ENCODE results near the gene SKP1. TPM values are rescaled to one million over a fixed set of nuclear protein-coding genes. Genes with fewer than 3 reads are reported as not detected.
A peak's percentile ranks its signal among the peaks of the same experiment; 100 is the strongest.

Gene SKP1
- polyA plus RNA-seq, 5 donors = 538 to 706 (median 552) TPM

DNA sequence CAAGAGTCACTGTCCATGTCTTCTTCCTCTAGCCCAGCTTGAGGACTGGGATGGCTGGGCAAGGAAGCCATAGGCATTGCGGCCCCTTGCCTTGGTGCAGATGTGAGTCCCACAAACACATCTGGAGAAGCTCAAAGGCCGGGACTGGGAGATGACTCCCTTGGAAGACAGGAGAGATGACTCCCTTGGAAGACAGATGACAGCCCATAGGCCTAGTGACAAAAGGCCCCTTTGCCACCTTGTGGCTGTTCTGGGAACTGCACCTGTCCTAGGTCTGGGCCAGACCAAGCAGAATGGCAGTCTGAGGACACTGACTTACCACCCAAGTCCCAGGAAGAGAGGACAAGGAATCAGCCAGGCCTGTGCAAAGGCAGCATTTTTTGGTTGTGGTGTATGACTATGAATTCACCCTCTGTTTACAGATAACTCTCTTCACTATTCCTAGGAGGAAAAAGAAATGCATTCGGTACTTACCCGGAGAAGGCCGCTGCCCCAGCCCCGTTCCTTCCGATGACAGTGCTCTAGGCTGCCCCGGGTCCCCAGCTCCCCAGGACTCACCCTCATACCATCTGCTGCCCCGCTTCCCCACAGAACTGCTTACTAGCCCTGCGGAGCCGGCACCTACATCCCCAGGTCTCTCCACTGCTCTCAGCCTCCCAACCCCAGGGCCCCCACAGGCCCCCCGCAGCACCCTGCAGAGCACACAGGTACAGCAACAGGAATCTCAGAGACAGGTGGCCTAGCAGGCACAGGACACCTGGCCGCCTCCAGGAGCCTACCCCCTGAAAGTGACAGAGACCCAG lies 30.8 kb downstream of the SKP1 start:
- DNase-seq = peak; percentile 40 to 57

DNA sequence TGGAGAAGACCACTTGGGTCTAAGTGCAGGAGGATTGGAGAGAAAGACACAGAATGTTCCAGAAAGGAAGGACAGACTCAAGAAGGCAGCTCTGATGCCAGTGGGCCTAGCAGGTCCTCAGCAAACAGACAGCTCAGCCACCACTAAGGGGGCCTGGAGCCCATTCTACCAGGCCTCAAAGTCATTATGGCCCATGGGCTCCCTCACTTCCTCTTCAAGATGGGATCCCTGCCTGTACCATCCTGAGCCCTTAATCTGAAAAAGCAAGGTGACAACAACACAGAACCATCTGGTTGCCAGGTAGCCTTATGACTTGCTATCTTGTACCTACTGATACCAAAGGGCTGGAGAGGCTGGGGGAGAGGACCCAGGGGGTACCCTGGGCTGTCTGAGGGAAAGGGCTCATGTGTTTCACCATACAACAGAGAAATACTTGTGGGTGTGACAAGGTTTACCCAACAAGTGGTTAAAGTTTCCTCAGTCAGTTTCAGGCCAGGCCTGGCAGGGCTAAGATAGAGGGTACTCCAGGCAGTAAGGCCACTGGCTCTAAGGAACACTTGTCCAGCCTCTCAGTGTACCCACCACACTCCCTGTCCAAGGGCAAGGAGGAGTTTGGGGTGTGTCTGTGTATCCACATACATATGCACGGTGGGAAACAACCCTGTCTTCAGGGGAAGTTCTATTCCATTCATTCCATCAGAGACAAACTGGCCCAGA lies 31.6 kb downstream of the SKP1 start:
- DNase-seq = no peak

DNA sequence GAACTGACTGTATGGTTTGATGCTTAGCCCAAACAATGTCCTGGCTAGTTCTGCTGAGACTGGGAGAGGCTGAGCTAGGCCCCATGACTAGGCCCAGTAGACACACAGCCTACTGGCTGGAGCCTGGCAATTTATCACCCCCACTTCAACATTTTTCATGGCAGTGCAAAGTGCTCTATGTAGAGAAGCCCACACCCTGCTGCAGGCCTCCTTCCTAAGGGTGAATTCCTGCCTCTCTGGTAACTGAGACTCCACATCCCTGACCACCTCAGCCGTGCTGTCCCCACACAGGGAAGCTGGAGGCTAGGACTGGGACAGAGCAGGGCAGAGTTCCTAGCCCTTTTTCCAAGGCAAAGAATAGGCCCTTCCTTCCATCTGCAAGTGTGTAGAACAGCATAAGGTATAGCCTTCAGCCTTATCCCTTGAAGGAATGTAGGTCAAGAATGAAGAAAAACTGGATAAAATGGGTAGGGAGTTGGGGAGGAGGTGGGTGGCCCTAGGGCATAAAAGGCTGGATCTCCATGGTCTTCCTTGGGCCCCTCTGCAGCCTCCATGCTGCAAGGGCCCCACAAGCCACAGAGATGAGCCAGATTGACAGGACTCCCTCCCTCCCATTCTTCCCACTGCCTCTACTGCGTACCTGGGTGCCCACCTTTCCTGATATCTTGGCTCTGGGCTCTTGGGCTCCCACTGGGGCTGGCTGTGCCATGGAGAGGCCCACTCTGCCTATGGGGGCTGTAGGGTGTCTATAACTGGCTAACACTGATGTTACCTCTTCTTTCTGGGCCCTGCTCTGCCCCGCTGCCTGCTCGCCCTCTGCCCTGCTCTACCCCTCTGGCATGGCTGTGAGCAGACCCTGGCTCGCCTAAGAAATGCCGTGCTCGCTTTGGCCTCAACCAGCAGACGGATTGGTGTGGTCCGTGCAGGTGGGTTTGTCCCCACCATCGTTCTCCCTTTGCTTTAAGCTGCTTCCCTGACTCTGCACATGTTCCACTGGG lies 32.5 kb downstream of the SKP1 start:
- no peak for DNase-seq

DNA sequence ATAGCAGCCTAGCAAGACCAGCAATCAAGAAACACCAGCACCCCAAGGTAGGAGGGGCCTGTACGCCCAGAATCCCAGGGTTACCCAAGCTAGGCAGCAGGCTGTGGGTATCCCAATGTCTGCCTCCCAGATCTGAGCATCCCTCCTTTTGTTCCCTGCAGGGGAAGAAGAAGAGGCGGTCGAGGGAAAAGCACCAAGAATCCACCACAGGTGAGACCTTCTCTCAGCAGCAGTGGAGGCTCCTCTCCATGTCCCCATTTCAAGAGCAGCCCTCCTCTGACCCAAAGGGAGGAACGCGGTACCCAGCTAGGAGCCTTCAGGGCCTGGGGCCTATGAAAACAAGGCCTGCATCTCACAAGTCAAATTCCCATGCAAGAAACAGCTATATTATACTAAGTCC lies 33.3 kb downstream of the SKP1 start:
- no peak for DNase-seq

DNA sequence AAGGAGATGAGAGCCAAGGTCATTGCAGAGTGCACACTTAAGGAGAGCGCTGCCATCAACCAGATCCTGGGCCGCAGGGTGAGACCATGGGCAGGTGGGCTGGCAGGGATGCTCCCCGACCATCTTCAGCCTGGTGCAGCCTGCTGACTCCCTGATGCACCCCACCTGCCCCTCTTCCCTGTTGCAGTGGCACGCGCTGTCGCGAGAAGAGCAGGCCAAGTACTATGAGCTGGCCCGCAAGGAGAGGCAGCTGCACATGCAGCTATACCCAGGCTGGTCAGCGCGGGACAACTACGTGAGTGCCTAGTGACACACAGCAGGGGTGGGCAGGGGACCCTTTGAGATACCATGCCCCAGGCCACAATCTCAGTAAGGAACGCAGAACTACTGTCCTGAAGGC lies 33.9 kb downstream of the SKP1 start:
- DNase-seq = no peak

DNA sequence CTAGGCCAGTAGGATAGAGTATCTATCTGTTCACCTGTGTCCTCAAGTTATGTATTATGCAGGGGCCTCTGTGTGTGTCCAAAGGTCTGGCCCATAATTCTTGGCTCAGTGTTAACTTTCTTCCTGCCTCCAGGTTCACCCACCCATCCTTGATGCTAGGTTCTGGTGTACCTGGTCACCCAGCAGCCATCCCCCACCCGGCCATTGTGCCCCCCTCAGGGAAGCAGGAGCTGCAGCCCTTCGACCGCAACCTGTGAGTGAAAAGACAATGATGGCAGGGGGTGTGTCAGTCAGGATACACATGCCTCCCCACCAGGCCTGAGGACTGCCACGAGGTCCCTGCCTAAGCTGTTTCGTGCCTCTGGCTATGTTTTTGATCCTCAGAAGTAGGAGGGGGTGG lies 34.7 kb downstream of the SKP1 start:
- DNase-seq = no peak

DNA sequence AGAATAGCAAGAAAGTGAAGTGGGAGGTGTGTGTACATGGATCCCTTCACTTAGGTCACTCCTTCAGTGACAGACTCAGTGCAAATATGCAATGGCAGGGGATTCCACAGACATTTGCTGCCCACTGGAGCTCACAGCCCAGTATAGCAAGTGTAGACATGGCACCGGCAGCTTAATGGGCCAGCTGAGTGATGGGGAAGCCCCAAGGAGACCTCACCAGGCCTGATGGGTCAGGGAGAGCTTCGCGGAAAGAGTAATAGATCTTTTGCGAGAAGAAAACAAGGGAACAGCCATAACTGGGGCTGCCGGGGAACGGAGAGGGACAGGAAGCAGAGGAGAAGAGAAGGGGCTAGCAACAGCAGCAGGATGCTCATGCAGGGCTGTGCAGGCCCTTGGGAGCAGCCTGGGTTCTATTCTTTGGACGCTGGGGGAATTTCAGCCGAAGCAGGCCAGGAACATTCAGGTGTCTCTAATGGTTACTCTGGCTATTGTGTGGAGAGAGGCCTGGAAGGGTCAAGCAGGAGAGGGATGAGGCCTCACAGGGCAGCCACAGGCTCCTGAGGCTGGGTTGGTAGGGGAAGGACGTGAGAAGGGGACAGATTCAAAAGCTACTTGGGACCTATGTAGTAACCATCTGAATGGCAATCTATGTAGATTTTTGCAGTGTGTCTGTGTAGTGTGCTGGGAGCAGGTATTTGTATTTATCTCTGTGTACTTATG lies 35.3 kb downstream of the SKP1 start:
- DNase-seq = no peak

DNA sequence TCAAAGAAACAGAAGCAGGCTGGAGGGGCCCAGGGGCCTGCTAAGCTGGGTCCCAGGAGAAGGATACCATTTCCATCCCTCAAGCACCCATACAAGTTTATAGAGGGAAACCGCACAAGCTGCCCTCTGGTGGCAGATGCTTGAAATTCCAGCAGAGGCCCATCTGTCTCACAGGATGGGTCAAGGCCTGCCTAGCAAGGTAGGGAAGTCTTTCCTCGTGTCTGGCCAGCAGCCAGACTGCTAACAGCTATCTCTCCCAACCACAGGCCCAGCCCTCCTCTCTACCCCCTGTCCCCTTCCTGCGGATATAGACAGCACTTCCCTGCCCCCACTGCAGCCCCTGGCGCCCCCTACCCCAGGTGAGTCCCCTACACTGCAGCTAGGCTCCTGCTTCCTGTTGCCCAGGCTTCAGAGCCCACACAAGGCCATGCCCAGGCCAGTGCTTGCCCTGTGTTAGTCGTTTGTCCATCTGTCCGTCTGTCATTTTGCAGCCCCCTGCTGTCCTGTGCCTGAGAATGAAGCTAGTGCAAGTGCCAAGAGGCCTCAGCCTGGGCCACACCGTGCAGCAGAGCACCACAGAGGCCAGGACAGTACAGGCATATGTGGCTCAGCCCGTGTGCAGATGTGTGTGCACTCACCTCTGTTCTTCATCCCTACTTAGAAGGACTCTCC lies 36.1 kb downstream of the SKP1 start:
- DNase-seq = no peak

DNA sequence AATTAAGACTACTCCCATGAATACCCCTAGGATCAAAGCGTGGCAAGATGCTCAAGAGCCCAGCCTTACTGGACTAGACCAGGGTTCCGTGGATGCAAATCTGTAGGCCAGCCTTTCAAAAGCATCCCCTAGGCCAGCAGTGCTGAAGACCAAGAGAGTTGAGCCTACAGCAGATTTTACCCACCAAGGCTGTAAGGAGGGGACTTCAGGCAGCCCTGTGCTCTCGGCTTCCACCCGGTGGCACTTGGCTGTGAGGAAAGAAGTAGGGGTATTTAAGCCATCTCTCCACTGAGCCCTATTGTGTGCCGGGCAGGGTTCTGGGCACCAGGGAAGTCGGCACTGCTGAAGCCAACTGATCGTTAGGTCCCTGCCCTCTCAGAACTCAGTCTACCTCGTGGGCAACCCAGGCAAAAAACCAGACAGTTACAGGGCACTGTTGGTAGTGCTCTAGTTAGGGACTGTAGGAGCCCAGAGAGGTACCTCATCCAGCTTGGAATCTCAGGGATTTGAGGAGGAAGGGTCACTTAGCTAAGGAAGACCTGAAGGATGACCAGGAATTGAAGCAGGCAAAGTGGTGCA lies 36.8 kb downstream of the SKP1 start:
- DNase-seq = no peak

DNA sequence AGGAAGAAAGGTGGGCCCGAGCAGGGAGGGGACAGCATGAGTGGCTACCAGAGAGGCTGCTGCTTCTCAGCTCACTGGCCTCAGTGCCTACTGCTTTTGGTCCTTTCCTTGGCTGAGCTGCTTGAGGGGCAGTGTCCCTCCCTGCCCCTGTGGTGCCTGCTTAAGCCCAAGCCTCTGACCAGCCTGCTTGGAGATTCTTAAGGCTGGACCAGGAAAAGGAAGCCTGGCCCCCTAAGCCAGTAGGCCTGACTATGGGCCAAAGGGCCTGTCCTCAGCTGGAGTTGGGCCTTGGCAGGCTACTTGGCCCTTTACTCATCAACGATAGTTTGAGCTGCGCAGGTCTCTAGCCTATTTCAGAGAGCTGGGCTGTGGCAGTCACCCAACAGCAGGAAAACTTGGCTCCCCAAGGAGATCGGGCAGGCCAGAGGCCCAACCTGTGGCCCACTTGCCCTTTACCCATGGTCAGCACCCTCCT lies 37.3 kb downstream of the SKP1 start:
- DNase-seq = no peak

DNA sequence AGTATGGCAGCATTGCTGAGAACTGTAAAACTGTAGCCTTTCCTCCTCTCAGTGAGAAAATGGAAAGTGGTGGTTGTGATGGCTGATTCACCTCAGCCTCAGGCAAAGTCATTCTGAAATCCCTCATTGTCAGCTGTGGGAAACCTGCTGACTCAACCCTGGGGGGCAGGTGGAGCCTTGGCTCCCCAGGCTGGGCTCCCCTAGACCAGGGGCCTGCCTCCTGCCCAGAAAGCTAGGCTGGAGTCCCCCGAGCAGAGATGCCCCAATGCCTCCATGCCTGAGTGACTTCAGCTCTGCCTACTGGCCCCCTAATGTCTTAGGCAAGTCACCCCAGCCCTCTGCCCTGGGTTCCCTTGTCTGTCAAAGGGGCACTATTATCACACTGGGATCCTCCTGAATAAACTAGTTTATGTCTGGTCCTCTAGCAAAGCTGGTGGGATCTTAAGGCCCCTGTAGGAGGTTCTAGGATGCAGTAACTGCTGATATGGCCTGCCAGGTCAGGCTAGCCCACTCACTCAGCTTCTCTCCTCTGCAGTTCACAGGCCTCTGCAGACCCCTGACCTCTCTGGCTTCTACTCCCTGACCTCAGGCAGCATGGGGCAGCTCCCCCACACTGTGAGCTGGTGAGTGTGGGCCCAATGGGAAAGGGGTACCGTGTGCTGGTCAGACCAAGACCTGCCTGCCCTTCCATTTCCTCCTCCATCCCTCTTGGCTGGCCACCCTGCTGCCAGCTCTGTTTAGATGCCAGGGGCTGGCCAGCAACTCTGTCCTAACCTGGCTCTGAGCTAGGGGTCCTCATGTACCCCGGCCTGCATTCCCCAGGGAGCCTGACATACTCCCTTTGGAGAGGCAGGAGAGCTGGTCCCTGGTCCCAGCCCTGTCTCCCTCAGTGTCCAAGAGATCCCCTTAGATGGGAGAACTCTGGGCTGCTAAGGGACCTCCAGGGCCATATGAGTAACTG lies 38.1 kb downstream of the SKP1 start:
- DNase-seq = no peak

DNA sequence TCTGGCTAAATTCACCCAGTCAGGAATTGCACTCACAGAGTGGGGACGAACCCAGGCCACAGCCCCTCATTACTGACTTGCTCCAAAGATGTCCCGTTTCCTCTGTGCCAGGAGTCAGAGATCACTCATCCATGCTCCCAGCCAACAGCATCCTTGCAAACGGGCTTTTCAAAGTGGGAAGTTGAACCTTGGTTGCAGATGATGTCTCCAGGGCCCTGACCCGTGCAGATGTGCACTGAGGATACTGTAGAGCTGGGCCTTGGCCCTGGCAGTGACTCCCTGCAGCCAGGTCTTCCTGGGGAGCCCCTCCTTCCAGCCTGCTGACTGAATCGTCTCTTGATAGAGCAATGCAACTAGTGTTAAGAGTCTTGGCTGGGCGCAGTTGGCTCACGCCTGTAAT lies 40.0 kb downstream of the SKP1 start:
- no peak for DNase-seq

DNA sequence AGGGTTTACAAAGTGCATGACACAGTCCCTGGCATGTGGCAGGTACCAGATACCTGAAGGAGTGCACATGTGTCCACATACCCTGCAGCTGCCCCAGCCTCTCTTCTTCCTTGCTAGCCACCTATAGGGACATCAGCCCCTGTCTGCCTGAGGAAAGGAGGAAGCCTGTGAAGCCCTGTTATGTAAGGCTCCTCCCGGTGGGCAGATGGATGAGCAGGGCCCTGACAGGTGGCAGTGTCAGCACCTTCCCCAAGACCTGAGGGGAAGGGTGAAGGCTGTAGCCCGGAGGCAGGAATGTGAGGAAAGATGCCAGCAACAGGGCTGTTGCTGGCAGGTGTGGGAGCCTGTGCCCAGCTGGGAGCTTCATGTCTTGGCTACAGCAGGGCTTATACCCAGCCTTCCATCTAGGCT lies 40.5 kb downstream of the SKP1 start:
- no peak for DNase-seq

DNA sequence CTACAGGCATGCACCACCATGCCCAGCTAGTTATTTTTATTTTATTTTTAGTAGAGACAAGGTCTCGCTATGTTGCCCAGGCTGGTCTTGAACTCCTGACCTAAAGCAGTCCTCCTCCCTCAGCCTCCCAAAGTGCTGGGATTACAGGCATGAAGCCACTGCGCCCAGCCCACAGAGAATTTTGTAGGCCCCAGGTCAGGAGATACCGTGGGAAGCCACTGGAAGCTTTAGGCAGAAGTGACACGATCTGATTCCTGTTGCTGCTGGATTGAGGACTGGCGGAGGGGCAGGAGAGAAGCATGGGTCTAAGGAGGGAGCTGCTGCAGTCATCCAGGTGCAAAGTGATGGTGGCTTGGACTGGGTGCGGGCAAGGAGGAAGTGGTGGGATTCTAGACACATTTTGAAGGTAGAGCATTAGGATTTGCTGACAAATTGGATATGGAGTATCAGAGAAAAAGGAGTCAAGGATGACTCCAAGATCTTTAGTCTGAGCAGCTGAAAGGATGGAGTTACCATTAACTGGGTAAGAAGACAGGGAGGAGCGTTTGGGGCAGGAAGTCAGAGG lies 41.6 kb downstream of the SKP1 start:
- DNase-seq = no peak

DNA sequence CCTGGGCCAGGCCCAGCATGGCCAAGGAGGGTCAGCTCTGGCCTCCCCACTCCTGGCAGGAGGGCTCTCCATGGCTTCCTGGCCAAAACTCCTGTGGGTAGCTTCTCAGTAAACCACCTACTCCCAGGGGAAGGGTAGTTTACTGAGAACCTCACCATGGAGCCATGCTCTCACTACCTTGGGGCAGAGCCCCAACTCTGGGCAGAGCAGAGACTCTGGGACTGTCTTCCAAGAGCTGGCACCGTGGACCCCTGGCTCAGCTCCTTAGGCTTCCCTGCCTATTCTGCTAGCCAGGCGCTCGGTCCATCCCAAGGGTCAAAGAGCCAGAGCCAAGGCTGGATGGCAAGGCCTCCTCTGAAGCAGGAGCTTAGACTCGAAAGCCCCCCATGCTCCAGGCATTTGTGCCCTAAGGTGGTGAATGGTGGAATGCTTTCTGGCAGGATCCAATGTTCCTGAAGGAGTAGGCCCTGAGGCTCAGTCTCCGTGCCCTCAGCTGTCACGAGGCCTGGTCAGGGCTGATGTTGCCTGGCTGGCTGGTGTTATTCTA lies 42.7 kb downstream of the SKP1 start:
- no peak for DNase-seq

DNA sequence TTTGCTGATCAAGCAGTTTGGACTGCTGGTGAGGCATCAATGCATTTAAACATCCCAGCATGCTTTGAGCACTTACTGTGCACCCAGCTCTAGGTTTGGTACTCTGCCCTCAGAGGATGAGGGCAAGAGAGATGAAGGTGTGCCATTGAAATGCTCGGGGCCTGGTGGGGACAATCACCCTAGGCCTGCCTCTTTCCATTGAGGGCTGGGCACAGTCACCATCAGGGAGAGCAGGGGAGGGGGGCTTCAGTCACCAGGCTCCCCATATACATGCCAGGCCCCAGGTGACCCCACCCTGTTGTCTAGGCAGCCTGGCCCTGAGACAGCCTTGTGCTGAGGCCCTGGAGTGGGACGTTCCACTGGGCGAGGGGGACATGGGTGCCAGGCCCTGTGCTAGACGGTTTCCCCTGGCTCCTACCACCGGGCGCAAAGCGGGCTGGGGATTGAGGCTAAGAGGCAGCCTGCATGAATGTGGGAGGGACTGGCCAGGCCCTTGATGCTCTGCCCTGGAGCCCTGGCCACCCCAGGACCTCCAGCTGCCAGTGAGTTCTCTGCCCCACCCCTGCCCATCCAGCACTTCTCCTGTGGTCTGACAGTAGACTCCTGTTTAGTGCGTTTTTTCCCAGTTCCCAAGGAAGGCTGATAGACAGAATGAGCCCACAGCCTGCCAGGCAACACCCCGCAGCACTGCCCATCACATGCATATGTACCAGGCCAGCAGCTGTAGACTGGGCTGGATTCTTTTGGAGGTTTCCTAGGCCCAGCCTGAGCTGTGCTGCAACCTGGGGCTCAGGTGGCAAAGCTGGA lies 43.4 kb downstream of the SKP1 start:
- DNase-seq = no peak

DNA sequence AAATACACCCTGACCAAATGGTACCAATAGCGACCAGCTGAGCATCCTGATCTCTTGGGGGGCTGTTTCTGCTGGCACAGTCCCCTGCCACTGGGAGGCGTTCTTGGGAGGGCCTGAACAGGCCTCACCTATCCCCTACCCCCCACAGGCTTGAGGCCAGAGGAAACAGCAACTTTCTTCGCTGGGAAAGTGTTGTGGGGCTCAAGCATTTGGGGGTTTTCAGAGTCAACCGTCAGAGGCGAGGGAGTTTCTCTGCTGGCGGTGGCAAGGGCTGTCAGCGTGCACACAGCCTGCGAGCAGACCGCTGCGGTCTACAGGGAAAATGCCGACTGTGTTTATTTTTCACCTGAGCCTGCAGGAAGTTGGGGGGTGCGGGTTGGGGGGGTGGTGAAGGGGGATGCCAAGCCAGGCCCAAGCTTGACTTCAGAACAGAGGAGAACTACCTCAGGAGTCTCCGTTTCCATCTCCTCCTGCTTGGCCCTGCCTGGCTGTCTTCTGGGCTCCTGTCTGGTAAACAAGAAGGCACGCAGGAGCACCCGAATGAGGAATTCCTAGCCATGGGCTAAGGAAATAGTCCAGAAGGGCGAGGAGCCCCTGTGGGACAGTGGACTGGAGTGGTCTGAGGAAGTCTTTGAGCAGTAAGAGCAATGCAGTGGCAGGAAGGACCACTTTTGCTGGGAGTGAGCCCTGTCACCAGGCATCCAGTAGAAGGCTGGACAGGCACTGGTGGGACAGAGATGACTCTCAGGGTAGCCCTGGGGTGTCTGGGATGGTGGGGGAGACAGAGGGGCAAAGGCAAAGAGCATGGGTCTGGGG lies 44.2 kb downstream of the SKP1 start:
- no peak for DNase-seq
